ENCODE data around the gene G0S2.

DNA sequence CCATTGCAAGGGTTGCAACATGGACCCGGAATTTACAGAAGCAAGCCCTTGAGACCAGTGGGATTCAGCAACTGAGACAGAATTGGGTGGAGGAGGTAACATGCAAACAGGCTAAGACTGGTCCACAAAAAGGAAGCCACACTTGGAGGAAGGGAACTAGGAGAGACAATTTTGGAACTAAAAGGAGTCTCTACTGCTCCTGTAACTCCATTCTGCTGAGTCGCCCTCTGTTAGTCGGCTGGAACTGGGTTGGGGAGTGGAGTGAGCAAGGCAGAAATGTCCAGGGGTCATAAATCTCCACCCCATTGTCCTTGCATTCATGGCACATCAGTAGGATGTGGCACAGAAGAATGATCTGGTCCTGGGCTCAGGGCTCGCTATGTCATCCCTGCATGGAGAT lies 28.1 kb upstream of the G0S2 start:
- TF ChIP-seq POLR2AphosphoS5 (IDR thresholded peaks at IDR 0.05; ENCODE audit: low read depth) (no peak), REST (IDR thresholded peaks at IDR 0.05; ENCODE audit: insufficient replicate concordance, low read depth) (no peak), SPI1 (IDR thresholded peaks at IDR 0.05; ENCODE audit: borderline replicate concordance, low read depth) (no peak)
- TF ChIP-seq, protein P1, sequence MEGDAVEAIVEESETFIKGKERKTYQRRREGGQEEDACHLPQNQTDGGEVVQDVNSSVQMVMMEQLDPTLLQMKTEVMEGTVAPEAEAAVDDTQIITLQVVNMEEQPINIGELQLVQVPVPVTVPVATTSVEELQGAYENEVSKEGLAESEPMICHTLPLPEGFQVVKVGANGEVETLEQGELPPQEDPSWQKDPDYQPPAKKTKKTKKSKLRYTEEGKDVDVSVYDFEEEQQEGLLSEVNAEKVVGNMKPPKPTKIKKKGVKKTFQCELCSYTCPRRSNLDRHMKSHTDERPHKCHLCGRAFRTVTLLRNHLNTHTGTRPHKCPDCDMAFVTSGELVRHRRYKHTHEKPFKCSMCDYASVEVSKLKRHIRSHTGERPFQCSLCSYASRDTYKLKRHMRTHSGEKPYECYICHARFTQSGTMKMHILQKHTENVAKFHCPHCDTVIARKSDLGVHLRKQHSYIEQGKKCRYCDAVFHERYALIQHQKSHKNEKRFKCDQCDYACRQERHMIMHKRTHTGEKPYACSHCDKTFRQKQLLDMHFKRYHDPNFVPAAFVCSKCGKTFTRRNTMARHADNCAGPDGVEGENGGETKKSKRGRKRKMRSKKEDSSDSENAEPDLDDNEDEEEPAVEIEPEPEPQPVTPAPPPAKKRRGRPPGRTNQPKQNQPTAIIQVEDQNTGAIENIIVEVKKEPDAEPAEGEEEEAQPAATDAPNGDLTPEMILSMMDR (IDR thresholded peaks at IDR 0.05; ENCODE audit: insufficient read depth, low read length) = no peak

Data from HL-60 (cell line).